Stimulated activated CD4-positive, alpha-beta T cell treated with anti-CD3 and anti-CD28 coated beads, Interleukin-12 subunit alpha, Interleukin-12 subunit beta, amount 100 ng/mL, for 24 hours (primary cell): Measurements from ENCODE around the gene LUZP2.

Source experiments
- DNase-seq, 2 experiments: peaks; one replicate each; pipeline ENCODE4 v3.0.0-alpha.2; 2020; ENCODE audit warnings: low read depth in 2 of 2

Gene LUZP2

GRCh38 chr11:24709928-24710565 is 213.2 kb downstream of the LUZP2 start:
- DNase-seq, result no peak

DNA sequence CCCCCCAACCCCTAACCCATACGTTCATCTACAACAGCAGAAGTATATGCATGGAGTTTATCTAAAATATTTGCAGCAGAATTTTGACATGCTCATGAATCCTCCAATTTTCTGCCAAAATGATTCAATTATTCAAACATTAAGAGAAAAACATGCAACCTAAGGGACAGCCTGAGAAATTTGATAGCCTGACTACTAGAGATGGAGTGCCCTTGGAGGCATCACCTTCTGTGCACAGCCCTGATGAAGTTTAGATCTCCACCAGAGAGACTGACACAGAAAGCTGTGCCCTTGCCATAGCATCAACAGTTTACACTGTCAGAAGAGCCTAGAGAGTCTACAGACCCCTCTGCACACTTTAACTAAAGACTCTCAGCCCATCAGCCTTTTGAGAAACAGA is 217.7 kb downstream of the LUZP2 start:
- DNase-seq, result no peak

- no peak for DNase-seq
Measured at GRCh38 chr11:24716403-24716802, 219.6 kb downstream of the LUZP2 start.

GRCh38 chr11:24723231-24723630 is 226.4 kb downstream of the LUZP2 start:
- no peak for DNase-seq

DNA sequence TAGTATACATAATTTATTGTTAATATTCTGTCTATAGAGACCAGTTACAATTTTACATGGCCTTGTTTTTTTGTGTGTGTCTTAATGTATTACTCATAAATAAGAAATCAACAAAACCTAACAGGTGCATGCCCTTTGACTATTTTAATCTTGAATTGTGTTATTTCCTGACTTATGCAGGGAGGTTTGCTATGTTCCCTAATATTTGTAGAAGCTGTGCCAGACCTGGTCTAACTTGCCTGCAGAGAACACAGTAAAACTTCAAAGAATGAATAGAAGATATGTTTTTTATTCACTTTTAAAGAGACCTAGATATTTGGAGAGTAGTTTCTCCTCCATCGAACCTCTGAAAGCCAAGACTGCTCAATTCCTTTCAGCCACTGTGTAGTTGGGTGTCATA is 234.7 kb downstream of the LUZP2 start:
- DNase-seq, result no peak

GRCh38 chr11:24734742-24735237 is 237.9 kb downstream of the LUZP2 start:
- no peak for DNase-seq

GRCh38 chr11:24738972-24739371 is 242.1 kb downstream of the LUZP2 start:
- no peak for DNase-seq

- DNase-seq, result no peak
Measured at GRCh38 chr11:24739637-24740036, 242.8 kb downstream of the LUZP2 start.

DNA sequence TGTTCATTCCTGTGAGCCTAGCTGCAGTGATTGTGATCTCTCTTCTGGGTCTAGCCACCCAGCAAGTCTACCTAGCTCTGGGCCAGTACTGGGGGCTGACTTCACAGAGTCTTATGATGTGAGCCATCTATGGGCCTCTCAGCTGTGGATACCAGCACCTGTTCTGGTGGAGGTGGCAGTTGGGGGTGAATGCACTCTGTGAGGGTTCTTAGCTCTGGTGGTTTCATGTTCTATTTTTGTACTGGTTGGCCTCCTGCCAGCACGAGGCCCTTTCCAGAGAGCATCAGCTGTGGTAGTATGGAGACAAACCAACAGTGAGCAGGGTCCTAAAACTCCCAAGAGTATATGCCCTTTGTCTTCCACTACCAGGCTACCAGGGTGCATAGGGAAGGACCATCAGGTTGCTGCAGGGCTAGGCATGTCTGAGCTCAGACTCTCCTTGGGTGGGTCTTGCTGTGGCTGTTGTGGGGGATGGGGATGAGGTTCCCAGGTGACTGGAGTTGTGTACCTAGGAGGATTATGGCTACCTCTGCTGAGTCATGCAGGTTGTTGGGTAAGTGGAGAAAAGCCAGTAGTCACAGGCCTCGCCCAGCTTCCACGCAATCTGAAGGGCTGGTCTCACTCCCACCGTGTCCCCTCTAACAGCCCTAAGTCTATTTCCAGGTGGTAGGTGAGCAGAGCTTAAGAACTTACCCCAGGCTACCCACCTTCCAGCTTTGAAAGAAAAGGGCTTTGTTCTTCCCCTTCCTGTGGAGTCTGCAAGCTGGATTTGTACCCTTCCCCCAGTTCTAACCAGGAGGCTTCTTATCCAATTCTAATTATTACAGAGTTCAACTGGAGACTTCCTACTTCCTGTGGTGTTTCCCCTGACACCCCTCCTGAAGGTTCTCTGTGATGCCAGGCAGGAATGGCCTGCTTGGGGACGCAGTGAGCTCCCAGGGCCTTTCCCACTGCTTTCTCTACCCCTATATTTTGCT is 250.7 kb downstream of the LUZP2 start:
- DNase-seq, result no peak

- no peak for DNase-seq
Measured at GRCh38 chr11:24748261-24748660, 251.4 kb downstream of the LUZP2 start.

DNA sequence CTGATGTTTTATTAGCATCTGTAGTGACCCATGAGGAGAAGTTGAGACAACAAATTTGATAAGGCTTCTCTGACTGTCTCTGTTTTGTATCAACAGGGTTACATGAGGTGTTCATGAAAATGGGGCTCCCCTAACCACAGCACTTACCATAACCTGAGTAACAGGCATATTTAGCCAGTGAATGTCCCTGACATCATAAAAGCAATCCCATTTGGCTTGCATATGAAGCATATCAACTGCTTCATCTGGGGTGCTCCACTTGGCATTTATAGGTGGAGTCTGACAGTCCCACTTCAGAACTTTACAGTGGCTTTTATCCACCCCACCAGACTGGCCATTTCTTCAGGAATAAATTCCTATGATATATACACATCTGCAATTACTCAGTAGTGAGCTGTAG is 257.6 kb downstream of the LUZP2 start:
- DNase-seq, result no peak

GRCh38 chr11:24755260-24755839 is 258.5 kb downstream of the LUZP2 start:
- DNase-seq, result no peak

DNA sequence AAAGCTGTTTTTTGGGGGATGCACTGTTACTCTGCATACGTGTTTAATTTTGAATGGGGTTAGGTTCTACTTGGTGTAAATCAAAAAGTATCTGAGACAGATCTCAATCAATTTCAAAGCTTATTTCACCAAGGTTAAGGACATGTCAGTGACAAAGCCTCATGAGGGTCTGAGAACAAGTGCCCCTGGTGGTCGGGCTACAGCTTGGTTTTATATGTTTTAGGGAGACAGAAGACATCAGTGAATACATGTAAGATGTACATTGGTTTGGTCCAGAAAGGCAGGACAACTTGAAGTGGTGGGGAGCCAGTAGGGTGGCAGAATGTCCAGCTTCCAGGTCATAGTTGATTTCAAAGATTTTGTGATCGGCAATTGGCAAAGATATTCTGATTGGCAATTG is 262.9 kb downstream of the LUZP2 start:
- DNase-seq, result no peak

DNA sequence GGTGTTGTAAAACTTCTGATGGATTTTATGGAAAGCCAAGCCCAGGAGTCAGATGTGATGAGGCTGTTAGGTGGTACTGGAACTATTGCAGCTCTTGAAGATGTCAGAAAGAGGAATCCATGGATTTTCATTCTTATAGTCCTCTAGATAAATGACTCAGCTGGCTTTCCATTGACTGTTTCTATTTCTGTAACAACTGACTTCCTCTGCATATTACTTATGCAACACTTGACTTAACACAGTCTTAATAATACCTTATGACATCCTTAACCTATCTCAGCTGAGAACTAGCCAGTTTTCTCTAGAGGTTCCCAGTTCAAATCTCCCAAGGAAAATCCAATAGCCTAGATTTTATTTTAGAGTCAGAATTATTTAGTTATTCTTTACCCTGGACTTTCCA is 263.8 kb downstream of the LUZP2 start:
- no peak for DNase-seq

DNA sequence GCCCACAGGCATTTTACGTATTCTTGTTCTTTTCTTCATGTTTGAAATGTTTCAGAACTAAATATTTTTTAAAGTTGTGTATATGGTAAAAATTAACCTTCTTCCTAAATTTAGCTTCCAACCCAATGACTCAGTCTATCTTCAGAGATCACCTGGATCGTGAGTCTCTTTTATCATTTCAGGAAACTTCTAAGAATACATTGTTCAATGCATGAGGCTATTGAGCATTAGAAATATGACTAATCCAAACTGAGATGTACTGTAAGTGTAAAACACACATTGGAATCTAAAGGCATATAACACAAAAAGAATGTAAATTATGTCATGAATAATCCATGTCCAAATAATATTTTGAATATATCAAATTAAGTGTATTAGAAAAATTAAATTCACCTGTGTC is 265.2 kb downstream of the LUZP2 start:
- no peak for DNase-seq

GRCh38 chr11:24767411-24767810 is 270.6 kb downstream of the LUZP2 start:
- no peak for DNase-seq

GRCh38 chr11:24773322-24773721 is 276.5 kb downstream of the LUZP2 start:
- no peak for DNase-seq

DNA sequence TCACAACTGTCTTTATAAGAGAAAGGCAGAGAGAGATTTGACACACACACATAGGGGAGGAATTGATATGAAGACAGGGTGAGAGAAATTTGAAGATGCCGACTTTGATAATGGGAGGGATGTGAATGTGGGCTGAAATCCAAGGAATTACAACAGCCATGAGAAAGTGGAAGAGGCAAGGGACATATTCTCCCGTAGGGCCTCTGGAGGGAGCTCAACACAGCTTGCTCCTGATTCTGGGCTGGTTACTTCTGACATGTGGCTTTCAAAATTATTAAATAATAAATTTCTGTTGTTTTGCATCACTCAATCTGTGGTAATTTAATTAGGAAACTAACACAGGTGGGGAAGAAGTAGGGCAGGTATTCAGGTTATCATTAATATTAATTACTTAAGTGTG is 282.9 kb downstream of the LUZP2 start:
- DNase-seq, result no peak

DNA sequence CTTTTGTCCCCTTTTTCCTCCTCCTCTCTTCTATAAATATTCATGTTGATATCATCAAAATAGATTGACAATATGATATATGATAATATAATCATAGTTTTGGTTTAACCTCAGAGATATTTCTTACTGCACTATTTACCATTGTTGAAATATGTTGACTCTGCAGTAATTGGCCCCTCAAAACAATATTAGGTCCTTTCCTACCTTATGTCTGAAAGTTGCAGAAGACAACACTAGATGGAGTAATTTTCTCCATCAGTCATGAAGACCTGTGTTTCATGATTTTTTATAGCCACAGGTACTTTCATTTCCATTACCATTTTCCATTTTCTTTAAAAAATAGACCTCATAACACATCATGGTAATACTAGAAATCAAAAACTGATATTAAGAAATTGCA is 284.4 kb downstream of the LUZP2 start:
- DNase-seq, result no peak

- DNase-seq, result no peak
Measured at GRCh38 chr11:24793479-24793878, 296.6 kb downstream of the LUZP2 start.

GRCh38 chr11:24794064-24794463 is 297.2 kb downstream of the LUZP2 start:
- DNase-seq, result no peak

GRCh38 chr11:24805671-24806070 is 308.8 kb downstream of the LUZP2 start:
- no peak for DNase-seq

DNA sequence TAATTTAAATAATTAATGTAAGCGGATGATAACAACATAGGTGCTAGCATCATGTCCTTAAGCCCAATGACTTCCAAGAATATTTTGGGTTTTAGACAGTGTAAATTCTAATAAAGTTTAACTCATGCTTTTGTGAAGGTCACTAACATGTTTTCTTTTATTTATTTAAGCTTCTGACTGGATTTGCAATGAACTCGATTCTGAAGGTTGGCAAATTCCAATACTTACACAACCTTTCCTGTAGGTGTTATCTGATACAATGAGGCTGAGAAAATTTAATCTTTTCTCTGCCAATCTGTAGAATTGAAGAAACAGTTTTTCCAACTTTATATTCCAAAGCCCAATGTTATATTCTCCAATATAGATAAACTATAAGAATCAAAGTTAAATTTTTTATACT is 311.3 kb downstream of the LUZP2 start:
- DNase-seq, result no peak
